K562 (cell line): ENCODE results near the gene STC2. TPM values are rescaled to one million over a fixed set of nuclear protein-coding genes. Genes with fewer than 3 reads are reported as not detected.

Experiments used
- ATAC-seq: fragments of 200-7000 bp; cut with Tn5 transposase; 3 replicates; pipeline ENCODE4 v1.9.1; 2020; ENCODE audit warnings: moderate library complexity
- BruUV-seq: library from RNA; stranded (reverse); fragments of 400-500 nt; replicated peaks from 2 replicates; lab custom pipeline; 2021; lab: Mats Ljungman, UMichigan
- CTCF ChIA-PET: fragments of 300-600 bp; formaldehyde crosslinking; extraction: SDS; loops from one replicate; lab custom pipeline; 2021; ENCODE audit warnings: low intra/inter-chr PET ratio; lab: Yijun Ruan, JAX
- POLR2A ChIA-PET: fragments of 300-600, 350-650 bp; sonication (Branson Sonifier 250); formaldehyde crosslinking; extraction: SDS; loops from one replicate; lab custom pipeline; 2021; ENCODE audit warnings: antibody characterized with exemption, inconsistent platforms; lab: Yijun Ruan, JAX
- DNase-seq, 4 experiments: peaks; one replicate each; pipeline versions ENCODE4 v3.0.0 to v3.0.0-alpha.2; 2011 to 2018; ENCODE audit warnings: low spot score in 3 of 4, mixed read lengths in 3 of 4; ENCODE audit errors: extremely low read depth in 1 of 4
- FAIRE-seq: peaks from 2 replicates; lab custom pipeline; 2011; peaks lifted over from hg19 to GRCh38; lab: Jason Lieb, UNC
- H2AFZ ChIP-seq: 2 replicates; pipeline ENCODE4 v1.6.0; 2011; ENCODE audit warnings: low read depth, low read length, control low read depth, inconsistent platforms
- H3K27ac ChIP-seq: fragments of 200-600 bp; 3 replicates; pipeline ENCODE4 v1.8.0; 2011; ENCODE audit warnings: low read depth, mild to moderate bottlenecking, control low read depth, inconsistent platforms, low read length, moderate library complexity, mixed read lengths; ENCODE audit errors: extremely low read depth
- H3K27me3 ChIP-seq, 2 experiments: fragments of 300-600 bp in 1 of 2; 2 replicates in 1 of 2; 3 replicates in 1 of 2; pipeline versions ENCODE4 v1.6.0 to v1.8.0; 2011; ENCODE audit warnings: inconsistent platforms in 2 of 2, low read length in 2 of 2, mild to moderate bottlenecking in 1 of 2, mixed read lengths in 1 of 2, moderate library complexity in 1 of 2; ENCODE audit not compliant: control insufficient read depth in 2 of 2, insufficient read depth in 2 of 2
- H3K36me3 ChIP-seq: fragments of 300-600 bp; 3 replicates; pipeline ENCODE4 v1.8.0; 2011; ENCODE audit warnings: mild to moderate bottlenecking, low read length, inconsistent platforms; ENCODE audit not compliant: control insufficient read depth, insufficient read depth
- H3K4me1 ChIP-seq, 2 experiments: fragments of 200-600 bp in 1 of 2; replicated peaks in 1 of 2; 2 replicates in 1 of 2; 3 replicates in 1 of 2; pipeline versions ENCODE4 v1.5.1 to v1.8.0; 2011; ENCODE audit warnings: inconsistent platforms in 2 of 2, low read length in 2 of 2, mild to moderate bottlenecking in 1 of 2, mixed read lengths in 1 of 2, moderate library complexity in 1 of 2; ENCODE audit not compliant: control insufficient read depth in 2 of 2, insufficient read depth in 2 of 2
- H3K4me2 ChIP-seq: 2 replicates; pipeline ENCODE4 v1.6.1; 2011; ENCODE audit warnings: low read length, control low read depth, inconsistent platforms, mixed read lengths; ENCODE audit not compliant: insufficient read depth
- H3K4me3 ChIP-seq: fragments of 200-600 bp; sonication (generic), shearing (Covaris generic); 2 replicates; pipeline ENCODE4 v1.5.1; 2016; ENCODE audit warnings: control low read depth, inconsistent platforms
- H3K79me2 ChIP-seq: fragments of 200-600 bp; 3 replicates; pipeline ENCODE4 v1.8.0; 2011; ENCODE audit warnings: low read length, inconsistent platforms; ENCODE audit not compliant: control insufficient read depth, insufficient read depth
- H3K9ac ChIP-seq, 2 experiments: 2 replicates each; pipeline versions ENCODE4 v1.6.0 to v1.6.1; 2011; ENCODE audit warnings: low read depth in 2 of 2, low read length in 2 of 2, control low read depth in 1 of 2, inconsistent platforms in 1 of 2, mild to moderate bottlenecking in 1 of 2, mixed read lengths in 1 of 2; ENCODE audit not compliant: insufficient read depth in 1 of 2
- H3K9me1 ChIP-seq: one replicate; pipeline ENCODE4 v1.6.0; 2011; ENCODE audit warnings: inconsistent platforms, mild to moderate bottlenecking, low read length, moderate library complexity; ENCODE audit not compliant: control insufficient read depth, insufficient read depth
- H3K9me3 ChIP-seq: replicated peaks from 2 replicates; pipeline ENCODE4 v1.5.1; 2011; ENCODE audit warnings: low read depth, low read length, inconsistent platforms; ENCODE audit not compliant: control insufficient read depth, insufficient read depth
- H4K20me1 ChIP-seq: replicated peaks from 2 replicates; pipeline ENCODE4 v1.6.1; 2011; ENCODE audit warnings: low read length, inconsistent platforms, mixed read lengths; ENCODE audit not compliant: control insufficient read depth, insufficient read depth
- POLR3G ChIP-seq: IDR thresholded peaks from 2 replicates; pipeline ENCODE4 v1.6.1; 2011; ENCODE audit not compliant: insufficient read length, insufficient replicate concordance; ENCODE audit errors: extremely low read depth
- ZBTB33 ChIP-seq: sonication (generic); formaldehyde crosslinking; IDR thresholded peaks from 2 replicates; pipeline ENCODE4 v1.8.1; 2023; ENCODE audit warnings: mild to moderate bottlenecking, missing genetic modification reagents
- WGBS: fragments of 100-300 bp; shearing (Covaris generic); methylation state at CpG from one replicate; pipeline ENCODE4 v1.1.6; 2016; ENCODE audit warnings: low coverage, mixed read lengths; ENCODE audit not compliant: insufficient coverage; ENCODE audit errors: missing lambda C conversion rate; 5-methylcytosine and 5-hydroxymethylcytosine counted together
- in situ Hi-C: fragments of 300-500 bp; cut with MboI; formaldehyde crosslinking; loops from 4 replicates; pipeline ENCODE4 v1.15.0; 2018; ENCODE audit warnings: inconsistent platforms, mixed read lengths
- intact Hi-C: fragments of 100-400 bp; cut with micrococcal nuclease; formaldehyde crosslinking; loops from 2 replicates; pipeline ENCODE4 v1.14.2; 2022
- polyA plus RNA-seq, 8 experiments: library from polyadenylated mRNA; depleted of rRNA in 4 of 8; stranded (reverse) in 5 of 8; unstranded in 3 of 8; fragments of >200 nt; fragmentation: Nextera tagmentation in 2 of 8; fragmentation: Illumina TruSeq in 1 of 8; extraction: Ambion mirVana in 2 of 8; extraction: Trizol in 1 of 8; gene quantifications; 2 replicates each; pipeline versions ENCODE4 v1.2.1 to v1.2.3, GENCODE V29; 2011 to 2014; ENCODE audit warnings: inconsistent platforms in 1 of 8, missing spikeins in 1 of 8
- total RNA-seq, 7 experiments: library from RNA; depleted of rRNA in 6 of 7; stranded (reverse); fragments of >200 nt in 6 of 7; fragmentation: Illumina TruSeq in 2 of 7; extraction: Trizol in 2 of 7; gene quantifications; 2 replicates each; pipeline versions ENCODE4 v1.2.1 to v1.2.3, GENCODE V29; 2011 to 2021; ENCODE audit warnings: low replicate concordance in 1 of 7
- TF ChIP-seq, protein P1 (sequence below), 3 experiments: fragments of 200-800 bp in 1 of 3; fragments of 250-450 bp in 1 of 3; fragments of 450-650 bp in 1 of 3; sonication (Bioruptor Pico) in 1 of 3; sonication (Bioruptor generic) in 1 of 3; formaldehyde crosslinking in 1 of 3; IDR thresholded peaks; 2 replicates each; pipeline versions ENCODE4 v1.6.1 to v1.8.0; 2016 to 2022; ENCODE audit warnings: mild to moderate bottlenecking in 2 of 3, missing genetic modification characterization in 2 of 3, missing compliant biosample characterization in 1 of 3, moderate library complexity in 1 of 3

The STC2 gene
- total and polyA plus RNA-seq, 9 of the 15 experiments (the other 6 are each of a cell fraction or from before 2014, with no cell fraction given), result 0.62 to 31.7 (median 7.4) TPM

- H3K9me1 ChIP-seq, result no peaks in the 10 kb centered on the region
- ATAC-seq (no peak), DNase-seq (no peak), FAIRE-seq (no peak)
- CTCF ChIA-PET, result no interaction called here
- in situ Hi-C loops, result loop anchor here (5.0 kb wide), 1 partner anchor 37 kb away; no protein-coding TSS in a partner anchor
- no peak overlapping the region for H3K4me2 ChIP-seq
- H3K36me3 ChIP-seq, result peaks cover 12% of the 10 kb centered on the region
- no peak overlapping the region for H3K27ac ChIP-seq
- peaks cover 28% of the 10 kb centered on the region for H3K79me2 ChIP-seq
- 93% methylated on average over 15 of the region's 77 CpGs for WGBS
- intact Hi-C loops, result loop anchor here (5.0 to 10.0 kb wide), 4 partner anchors 245 to 555 kb away; partner anchors contain the start of genes CPEB4 and DUSP1
- BruUV-seq, result no TSS peak
- H3K4me3 ChIP-seq, result no peak overlapping the region
- no peaks in the 10 kb centered on the region for H3K9me3 ChIP-seq
- TF ChIP-seq POLR3G (no peak), ZBTB33 (CRISPR knock-in tag) (peak; percentile 87)
- TF ChIP-seq, protein P1, sequence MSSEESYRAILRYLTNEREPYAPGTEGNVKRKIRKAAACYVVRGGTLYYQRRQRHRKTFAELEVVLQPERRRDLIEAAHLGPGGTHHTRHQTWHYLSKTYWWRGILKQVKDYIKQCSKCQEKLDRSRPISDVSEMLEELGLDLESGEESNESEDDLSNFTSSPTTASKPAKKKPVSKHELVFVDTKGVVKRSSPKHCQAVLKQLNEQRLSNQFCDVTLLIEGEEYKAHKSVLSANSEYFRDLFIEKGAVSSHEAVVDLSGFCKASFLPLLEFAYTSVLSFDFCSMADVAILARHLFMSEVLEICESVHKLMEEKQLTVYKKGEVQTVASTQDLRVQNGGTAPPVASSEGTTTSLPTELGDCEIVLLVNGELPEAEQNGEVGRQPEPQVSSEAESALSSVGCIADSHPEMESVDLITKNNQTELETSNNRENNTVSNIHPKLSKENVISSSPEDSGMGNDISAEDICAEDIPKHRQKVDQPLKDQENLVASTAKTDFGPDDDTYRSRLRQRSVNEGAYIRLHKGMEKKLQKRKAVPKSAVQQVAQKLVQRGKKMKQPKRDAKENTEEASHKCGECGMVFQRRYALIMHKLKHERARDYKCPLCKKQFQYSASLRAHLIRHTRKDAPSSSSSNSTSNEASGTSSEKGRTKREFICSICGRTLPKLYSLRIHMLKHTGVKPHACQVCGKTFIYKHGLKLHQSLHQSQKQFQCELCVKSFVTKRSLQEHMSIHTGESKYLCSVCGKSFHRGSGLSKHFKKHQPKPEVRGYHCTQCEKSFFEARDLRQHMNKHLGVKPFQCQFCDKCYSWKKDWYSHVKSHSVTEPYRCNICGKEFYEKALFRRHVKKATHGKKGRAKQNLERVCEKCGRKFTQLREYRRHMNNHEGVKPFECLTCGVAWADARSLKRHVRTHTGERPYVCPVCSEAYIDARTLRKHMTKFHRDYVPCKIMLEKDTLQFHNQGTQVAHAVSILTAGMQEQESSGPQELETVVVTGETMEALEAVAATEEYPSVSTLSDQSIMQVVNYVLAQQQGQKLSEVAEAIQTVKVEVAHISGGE (CRISPR knock-in tag; IDR thresholded peaks at IDR 0.05), result 0 out of 6 replicates have a peak, but pooled peaks of 1 of the 3 experiments have one; percentile 14
- no peak overlapping the region for H3K9ac ChIP-seq
- H3K27me3 ChIP-seq, result no peaks in the 10 kb centered on the region
- POLR2A ChIA-PET, result interaction anchor here (1.2 to 2.7 kb wide), 3 partner anchors 14 to 35 kb away, joined by 4 to 22 read pairs (median 5); no protein-coding TSS in a partner anchor
- peaks cover 25 to 40% of the 10 kb centered on the region in 2 experiments; a peak in 4 of 5 replicates for H3K4me1 ChIP-seq
- H2AFZ ChIP-seq, result no peak overlapping the region
- no peaks in the 10 kb centered on the region for H4K20me1 ChIP-seq
These were observed 1.5 kb upstream of the STC2 start for GRCh38 chr5:173329491-173330337.
